Measurements from ENCODE around the gene GOLGA2.

Gene GOLGA2

GRCh38 chr9:128211186-128211980, 64.4 kb downstream of the GOLGA2 start:
- no peak for FAIRE-seq

DNA sequence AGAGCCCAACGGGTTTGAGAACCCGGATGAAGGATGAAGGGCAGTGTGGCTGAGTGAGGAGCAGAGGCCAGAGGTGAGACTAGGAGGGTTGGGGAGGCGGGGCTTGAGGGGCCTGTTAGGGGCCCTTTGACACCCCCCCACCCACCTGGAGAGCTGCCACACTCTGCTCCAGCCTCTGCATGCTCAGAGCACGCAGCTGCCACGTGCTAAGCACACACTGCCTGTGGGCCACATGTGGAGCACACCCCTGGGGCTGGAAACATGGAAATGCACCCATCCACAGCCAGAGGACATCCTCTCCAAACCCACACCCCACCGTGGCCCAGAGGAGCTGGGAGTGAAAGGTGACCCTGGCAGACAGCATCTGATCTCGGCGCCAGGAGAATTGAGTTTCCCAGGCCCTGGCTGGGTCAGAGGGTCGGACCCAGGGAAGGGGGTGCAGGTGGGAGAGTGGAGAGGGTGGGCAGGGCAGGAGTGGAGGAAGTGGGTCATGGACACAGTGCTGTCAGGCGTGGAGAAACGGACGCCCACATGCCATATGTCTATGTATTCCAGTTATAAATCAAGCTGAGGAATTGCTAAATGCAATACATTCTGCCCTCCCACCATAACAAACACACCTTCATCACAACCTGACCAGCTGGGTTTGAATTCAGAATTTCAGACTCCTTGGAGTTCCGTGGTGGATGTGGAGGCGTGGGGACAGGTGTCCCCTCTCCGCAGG, 66.7 kb downstream of the GOLGA2 start:
- FAIRE-seq, result no peak

GRCh38 chr9:128208386-128208785, 67.4 kb downstream of the GOLGA2 start:
- FAIRE-seq, result no peak

GRCh38 chr9:128206916-128207910, 68.6 kb downstream of the GOLGA2 start:
- FAIRE-seq, result no peak

DNA sequence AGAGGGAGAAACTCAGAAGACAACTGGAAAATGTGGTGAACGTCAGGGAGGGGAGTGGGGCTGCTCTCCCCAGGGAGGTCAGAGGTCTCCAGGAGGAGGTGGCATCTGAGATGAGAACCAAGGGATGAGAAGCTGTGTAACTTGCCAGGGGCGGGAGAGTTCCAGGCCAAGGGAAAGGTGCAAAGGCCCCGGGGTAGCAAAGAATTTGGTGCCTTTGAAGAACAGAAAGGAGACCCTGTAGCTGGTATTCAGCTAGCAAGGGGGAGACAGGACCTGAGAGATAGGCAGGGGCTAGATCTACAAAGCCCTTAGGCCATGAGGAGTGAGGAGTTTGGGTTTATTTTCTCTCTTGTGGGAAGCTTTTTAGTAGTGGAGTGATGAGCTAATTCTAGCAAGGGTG, 69.3 kb downstream of the GOLGA2 start:
- FAIRE-seq, result no peak
